ENCODE data around the gene SIK3. TPM values are rescaled to one million over a fixed set of nuclear protein-coding genes. Genes with fewer than 3 reads are reported as not detected.
A peak's percentile ranks its signal among the peaks of the same experiment; 100 is the strongest.

Gene SIK3
- total RNA-seq, 1 donor from 2014 or later, result 27.3 TPM

DNA sequence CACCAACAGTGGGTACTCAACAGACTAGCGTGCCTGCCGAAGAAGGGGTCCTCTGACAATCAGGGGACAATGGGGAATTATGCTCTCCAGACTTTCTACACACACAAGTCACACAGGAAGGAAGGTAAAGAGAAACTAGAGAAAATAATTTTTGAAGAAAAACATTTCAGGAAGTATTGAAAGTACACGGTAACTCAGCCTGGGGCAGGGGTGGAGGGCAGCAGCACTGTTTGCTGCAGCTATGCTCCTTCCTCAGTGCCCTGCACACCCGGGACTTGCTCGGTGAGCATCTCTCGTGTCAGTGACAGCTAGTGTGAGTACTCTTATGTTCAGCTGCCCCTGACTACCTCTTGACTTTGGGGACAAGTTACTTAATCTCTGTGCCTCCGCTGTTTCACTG, 242.8 kb downstream of the SIK3 start:
- no peak for FAIRE-seq
- no peak for DNase-seq (ENCODE audit: low spot score in 2 of 2)

DNA sequence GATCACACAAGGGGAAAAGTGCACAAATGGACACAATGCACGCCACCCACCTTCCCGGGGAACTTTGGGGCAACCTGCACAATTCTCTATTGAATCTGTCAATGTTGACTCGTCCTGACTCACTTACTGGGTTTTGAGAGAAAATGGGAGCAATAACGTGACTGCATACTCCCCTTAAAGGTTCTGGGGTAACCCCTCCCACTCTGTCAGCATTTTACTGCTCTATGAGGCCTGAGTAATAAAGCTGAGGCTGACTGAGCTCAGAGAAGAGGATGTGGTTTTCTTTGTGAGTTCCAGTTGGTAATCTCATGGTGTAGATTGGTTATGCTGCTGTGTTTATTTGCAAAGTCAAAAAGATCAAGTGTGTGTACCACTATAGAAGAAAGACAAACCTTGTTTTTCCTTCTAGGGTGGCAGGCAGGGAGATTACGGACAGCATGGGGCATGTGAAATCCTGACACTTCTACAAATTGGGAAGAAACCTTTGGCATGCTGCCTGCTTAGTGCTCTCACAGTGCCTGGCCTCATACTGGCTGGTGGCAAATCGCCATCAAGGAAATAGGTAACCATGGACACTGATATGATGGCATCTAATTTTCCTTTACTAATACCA, 244.7 kb downstream of the SIK3 start:
- FAIRE-seq (no peak), DNase-seq (ENCODE audit: low spot score in 2 of 2) (no peak)

DNA sequence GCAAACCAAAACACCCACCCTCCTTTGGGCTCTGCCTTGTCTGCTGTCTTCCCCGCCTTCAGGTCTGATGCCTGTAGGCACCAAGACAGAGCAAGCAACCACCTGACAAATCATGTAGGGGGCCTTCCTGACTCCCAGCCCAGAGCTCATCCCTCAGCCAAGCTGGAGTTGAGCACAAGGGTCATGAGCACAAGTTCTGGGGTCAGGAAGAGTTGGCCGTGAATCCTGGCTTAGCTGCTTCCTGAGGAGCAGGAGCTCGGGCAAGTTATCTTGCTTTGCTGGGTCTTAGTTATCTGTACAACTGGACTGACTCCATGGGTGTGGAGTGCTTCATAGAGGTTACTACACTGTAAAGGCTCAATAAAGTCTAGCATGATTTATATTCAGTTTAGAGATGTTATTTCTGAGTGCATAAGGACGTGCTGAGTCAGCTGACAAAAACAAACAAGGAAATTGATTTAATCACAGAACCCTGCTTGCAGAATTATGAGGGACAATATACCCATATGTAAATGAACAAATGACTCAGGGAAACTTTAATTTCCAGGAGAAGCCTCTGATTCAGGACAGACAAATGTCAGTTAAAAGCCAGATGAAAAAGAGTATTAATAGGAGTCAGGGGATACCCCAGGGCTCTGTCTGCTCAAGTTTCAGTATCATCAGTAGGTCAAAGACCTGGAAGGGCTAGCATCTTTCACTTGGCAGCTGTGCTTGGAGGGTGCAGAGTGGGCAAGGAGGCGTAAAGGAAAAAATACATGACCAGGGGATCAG, 245.8 kb downstream of the SIK3 start:
- FAIRE-seq (no peak), DNase-seq (ENCODE audit: low spot score in 2 of 2) (no peak)

DNA sequence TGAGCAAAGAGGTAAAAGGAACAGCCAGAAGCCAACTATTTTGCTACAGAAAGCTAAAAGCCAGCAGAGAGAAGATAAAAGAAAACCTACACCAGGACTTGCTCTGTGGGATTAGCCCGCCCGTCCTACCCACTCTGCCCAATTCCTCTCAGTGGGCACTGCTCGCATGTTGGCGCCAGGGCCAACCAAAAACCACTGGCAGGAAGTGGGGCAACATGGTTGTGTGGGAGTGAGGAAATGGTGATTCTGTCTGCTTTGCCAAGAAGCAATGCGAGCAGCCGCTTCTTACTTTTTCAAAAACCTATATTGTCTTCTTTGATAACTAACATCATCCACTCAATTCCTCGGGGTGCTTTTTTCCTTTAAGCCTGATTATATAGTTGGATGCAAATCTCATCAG, 246.6 kb downstream of the SIK3 start:
- no peak for FAIRE-seq
- no peak for DNase-seq (ENCODE audit: low spot score in 2 of 2)

DNA sequence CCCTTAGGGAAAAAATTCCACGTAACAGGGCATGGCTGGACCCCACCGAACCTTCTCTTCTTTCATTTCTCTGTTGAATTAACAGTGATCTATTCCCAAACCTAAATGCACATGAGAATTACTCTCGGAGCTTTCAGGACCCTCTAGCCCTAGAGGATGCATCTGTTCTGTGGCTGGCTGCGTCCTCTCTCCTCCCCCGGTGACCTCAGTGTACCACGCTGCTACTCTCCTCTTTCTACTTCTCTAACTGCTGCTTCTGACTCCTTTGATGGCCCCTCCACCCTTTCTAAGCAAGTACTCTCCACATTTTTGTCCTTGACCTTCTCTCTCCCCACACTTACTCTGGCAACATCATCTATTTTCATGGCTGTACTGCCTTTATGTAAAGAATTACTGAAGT, 248.7 kb downstream of the SIK3 start:
- FAIRE-seq, result no peak

DNA sequence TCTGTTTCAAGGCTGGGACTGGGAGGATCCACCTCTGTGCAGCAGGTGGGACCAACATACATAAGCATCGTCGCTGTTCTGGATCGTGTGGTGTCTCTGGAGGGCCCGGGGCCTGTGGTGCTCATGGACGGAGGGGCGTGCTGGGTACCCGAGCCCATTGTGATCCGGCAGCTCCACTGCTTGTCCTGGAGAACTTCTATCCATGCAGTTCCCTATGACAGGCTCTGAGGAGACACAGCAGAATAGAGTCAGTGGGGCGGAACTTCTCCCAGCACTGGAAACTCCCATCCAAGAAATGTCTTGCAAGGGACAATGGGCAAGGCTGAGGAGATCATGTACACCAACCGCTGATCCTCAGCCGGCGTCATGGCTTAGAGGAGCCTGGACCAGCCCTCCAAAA, 249.2 kb downstream of the SIK3 start:
- no peak for DNase-seq (ENCODE audit: low spot score in 2 of 2)
- FAIRE-seq, result no peak

More for the DNA sequence above, 248.7 kb downstream of the SIK3 start:
- DNase-seq (ENCODE audit: low spot score in 2 of 2), result no peak

DNA sequence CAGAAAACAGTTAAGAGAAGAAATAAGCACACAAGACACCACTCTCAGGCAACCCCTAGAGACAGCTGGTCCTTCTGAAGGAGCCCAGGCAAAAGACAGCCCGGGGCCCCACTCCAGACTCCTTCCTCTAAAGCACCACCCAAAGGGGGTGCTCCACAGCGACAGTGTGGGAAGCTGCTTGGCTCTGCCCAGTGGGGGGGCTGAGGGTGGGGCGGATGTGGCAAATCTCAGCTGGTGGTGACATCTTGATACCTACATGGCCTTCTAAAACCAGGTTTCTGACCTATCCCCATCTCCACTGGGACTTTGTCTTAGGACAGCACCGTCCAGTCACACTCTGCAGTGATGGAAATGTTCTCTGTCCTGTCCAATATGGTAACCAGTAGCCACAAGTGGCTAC, 250.6 kb downstream of the SIK3 start:
- FAIRE-seq, result no peak
- DNase-seq (ENCODE audit: low spot score in 2 of 2), result no peak

DNA sequence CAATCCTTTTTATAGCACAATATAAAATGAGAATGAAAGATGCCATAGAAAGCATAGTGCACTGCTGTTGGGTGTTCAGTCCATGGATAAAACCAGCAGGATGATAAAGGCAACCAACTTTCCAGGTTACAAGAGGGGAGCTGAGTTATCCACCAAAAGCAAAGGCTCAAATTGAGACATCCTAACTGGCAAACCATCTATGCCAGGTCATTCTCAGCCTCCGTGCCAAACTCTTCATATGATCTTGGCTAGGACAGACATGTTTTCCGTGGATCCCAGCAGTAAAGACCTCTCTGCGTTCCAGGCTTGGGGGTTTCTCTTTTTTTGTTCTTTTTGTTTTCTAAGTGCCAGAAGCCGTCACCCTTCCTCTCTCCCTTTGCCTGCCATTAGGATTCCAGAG, 253.5 kb downstream of the SIK3 start:
- no peak for FAIRE-seq

DNA sequence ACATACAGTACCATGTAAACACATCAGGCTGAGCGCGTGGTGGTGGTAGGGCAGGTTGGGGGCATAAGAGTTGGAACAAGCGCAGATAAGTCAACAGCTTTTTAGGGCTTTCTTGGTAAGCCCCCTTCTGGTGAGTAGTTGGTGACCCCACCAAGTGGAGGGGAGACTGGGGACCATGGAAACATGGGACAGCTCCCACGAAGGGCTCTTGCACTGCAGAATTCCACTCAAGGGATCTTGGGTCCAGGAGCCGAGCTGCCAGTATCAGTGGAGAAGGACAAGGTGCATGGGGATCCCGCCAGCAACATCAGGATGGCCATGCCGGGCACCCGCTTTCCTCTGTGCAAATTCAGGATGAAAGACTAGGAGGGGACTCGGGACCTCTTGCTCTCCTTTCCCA, 254.6 kb downstream of the SIK3 start:
- no peak for DNase-seq (ENCODE audit: low spot score in 2 of 2)
- FAIRE-seq, result no peak

More for the DNA sequence above, 253.5 kb downstream of the SIK3 start:
- no peak for DNase-seq (ENCODE audit: low spot score in 2 of 2)

DNA sequence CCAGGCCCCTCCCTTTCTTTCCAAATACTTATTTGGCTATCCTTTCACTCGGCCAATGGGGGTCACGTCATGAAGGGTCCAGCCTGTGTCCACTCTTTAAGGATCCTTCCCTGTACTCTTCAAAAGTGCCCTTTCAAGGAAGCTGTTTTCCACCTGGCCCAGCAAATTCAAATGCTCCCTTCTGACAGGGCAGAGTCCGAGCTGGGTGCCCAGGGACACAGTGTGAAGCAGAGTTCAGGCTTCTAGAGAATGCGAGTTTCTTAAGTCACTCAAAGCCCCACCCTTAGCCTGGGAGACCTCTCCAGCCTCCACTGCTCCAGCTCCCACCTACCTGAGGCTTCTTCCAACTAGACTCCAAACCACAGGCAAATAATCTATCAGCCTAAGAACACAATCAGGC, 255.3 kb downstream of the SIK3 start:
- no peak for FAIRE-seq
- DNase-seq (ENCODE audit: low spot score in 2 of 2), result no peak

DNA sequence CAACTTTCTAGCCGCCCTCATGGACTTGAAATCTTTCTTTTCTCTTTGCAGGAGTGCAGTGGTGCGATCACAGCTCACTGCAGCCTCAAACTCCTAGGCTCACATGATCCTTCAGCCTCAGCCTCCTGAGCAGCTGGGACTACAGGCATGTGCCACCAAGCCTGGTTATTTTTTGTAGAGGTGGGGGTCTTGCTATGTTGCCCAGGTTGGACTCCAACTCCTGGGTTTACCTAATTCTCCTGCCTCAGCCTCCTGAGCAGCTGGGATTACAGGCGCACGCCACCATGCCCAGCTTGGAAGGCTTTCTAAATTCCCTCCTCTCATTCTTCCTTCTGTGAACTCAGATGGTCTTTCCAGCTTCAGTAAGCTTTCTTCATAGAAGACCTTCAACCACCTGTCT, 256.1 kb downstream of the SIK3 start:
- DNase-seq (ENCODE audit: low spot score in 2 of 2) (no peak), FAIRE-seq (no peak)

DNA sequence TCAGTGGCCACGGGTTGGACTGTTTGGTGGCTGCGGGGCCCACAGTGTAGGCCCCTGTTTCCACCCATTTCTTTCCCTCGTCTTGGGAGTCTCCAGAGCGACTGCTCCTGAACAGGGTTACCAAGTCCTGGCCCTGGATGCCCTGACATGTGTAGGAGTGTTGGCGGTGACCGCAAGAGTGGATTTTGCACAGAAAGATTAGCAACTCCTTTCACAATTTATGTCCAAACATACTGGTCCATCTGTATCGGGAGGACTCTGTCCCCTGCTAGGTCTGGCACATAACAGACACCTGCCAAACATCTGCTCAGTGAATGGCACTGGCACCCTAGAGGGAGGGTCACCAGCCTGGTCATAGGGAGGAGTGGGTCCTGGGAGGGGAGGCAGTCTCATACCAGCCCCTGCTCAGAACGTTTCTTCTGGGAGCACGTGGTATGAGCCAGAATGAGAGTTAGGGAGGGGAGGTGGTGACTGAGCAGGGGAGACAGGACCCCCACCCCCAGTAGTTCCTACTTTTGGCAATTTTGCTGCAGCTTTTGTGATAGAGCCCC, 257.4 kb downstream of the SIK3 start:
- DNase-seq (ENCODE audit: low spot score in 2 of 2) (no peak), FAIRE-seq (no peak)

DNA sequence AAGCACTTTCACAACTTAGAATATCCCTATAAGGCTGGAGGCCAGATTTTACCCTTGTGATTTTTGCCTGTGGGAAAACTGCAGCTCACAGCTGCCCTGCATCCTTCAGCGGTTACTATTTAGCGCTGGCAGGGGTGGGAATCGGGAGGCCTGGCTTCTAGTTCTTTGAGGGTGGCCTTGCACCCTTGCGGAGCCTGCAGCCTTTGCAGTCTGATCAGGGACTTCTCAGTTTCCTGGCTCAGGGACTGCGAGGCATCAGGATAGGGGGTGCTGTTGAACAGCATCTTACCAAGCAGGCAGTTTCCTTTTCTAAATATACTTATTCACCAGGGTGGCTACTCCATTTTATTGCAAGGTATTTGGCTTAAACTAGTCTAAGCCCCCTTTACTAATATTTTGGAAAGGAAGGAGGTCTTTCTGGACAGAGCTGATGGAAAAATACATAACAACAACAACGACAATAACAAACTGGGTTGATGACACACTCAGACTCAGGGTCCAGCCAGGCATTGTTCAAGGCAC, 257.9 kb downstream of the SIK3 start:
- DNase-seq (ENCODE audit: low spot score in 2 of 2), result peak in 1 of 2 donors; percentile 46
- FAIRE-seq, result no peak

DNA sequence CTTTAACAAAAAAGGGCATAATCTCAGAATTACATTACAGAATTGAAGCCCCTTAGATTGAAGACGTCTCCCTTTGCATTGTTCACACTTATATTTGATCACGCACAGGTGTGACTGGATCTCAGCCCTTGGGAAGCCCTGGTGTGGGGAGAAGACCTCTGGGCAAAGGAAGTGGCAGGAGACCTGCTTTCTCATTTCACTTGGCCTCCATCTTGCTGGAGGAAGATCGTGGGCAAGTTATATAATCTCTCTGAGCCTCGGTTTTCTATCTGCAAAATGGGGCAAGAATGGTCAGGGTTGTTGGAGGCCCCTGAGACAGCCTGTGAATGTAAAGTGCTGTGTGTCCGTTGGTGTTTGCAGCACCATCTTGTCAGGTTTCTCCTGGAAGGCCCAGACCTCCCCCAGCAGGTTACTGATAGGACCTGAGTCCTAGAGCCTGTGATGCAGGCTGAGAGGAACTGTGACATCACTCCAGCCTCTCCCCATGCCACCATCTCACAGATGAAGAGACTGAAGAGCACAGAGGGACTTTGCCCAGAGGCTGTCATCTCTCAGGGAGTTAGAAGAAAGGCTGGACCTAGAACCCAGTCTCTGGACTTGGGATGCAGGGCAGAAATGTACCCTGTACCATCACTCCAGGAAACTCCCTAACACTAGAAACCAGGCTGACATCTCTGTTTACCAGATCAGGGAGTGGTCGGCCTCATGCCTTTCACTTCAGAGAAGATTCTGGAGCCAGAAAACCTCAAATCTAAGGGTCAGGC, 259.7 kb downstream of the SIK3 start:
- FAIRE-seq (no peak), DNase-seq (ENCODE audit: low spot score in 2 of 2) (no peak)

DNA sequence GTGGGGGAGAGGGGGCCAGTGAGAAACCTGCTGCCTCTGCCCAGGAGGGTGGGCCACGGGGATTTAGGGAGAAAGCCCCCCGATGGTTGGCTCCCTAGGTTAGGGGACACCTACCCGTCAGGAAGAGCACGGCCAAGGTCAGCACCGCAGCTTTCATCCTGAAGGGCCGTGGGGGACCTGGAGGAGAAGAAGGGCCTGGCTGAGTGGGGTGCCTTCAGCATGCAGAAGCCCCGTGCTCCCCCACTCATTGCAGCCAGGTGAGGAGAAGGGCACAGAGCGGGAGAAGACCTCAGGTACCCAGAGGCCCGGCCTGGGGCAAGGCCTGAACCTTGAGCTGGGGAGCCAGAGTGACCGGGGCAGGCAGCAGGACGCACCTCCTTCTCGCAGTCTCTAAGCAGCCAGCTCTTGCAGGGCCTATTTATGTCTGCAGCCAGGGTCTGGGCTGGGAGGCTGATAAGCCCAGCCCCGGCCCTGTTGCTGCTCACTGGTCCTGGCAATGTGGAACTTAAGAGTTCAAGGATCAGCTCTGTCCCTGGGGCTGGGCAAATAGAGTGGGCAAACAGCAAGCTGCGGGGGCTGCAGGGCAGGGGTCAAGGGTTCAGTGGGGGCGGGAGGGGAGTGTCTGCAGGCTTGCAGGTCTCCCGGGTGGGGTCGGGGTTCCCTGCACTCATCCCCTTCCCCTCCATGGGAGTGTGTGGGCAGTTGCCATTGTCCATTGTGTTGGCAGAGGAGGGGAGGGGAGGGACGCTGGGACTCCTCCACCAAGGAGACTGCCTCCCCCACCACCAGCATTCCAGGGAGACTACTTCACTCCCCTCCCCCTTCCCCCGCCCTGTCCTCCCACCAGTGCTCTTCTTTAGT, 260.8 kb downstream of the SIK3 start, which contains the start of gene APOA1:
Gene APOA1 (minus strand): TSS at position 392 of the 861 bp plus-strand sequence. CDS start 235 bp downstream, at position 157.
- FAIRE-seq, result no peak
- no peak for DNase-seq (ENCODE audit: low spot score in 2 of 2)

DNA sequence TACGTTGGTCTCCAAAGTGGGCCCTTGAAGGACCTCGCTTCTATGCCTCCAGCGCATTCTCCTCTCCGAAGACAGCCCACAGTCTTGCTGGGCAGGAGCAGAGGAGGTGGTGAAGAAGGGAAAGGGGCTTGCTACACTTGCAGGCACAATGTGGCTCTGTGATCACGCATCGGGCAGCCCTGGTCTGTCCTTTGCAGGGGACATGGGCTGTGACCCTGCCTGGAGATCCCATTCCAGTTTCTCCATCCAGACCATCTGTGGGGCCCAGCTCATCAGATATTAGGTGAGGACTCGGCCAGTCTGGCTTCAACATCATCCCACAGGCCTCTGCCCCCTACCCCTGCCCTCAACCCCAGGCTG, 261.6 kb downstream of the SIK3 start:
- no peak for DNase-seq (ENCODE audit: low spot score in 2 of 2)
- FAIRE-seq, result no peak

DNA sequence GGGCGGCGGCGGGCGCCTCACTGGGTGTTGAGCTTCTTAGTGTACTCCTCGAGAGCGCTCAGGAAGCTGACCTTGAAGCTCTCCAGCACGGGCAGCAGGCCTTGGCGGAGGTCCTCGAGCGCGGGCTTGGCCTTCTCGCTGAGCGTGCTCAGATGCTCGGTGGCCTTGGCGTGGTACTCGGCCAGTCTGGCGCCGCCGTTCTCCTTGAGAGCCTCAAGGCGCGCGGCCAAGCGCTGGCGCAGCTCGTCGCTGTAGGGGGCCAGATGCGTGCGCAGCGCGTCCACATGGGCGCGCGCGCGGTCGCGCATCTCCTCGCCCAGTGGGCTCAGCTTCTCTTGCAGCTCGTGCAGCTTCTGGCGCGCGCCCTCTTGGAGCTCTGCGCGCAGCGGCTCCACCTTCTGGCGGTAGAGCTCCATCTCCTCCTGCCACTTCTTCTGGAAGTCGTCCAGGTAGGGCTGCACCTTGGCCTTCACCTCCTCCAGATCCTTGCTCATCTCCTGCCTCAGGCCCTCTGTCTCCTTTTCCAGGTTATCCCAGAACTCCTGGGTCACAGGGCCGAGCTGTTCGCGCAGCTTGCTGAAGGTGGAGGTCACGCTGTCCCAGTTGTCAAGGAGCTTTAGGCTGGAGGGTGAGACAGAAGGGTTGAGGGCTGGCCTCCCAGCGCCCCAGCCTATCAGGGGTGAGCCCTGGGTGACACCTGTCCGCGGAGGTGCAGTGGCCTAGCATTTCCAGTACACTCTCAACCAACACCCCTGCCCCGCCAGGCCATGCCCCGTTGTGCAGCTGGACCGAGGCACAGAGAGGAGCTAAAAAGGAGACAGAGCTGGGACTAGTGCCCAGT, 262.2 kb downstream of the SIK3 start:
- FAIRE-seq (no peak), DNase-seq (ENCODE audit: low spot score in 2 of 2) (peak; percentile 79 to 86)

DNA sequence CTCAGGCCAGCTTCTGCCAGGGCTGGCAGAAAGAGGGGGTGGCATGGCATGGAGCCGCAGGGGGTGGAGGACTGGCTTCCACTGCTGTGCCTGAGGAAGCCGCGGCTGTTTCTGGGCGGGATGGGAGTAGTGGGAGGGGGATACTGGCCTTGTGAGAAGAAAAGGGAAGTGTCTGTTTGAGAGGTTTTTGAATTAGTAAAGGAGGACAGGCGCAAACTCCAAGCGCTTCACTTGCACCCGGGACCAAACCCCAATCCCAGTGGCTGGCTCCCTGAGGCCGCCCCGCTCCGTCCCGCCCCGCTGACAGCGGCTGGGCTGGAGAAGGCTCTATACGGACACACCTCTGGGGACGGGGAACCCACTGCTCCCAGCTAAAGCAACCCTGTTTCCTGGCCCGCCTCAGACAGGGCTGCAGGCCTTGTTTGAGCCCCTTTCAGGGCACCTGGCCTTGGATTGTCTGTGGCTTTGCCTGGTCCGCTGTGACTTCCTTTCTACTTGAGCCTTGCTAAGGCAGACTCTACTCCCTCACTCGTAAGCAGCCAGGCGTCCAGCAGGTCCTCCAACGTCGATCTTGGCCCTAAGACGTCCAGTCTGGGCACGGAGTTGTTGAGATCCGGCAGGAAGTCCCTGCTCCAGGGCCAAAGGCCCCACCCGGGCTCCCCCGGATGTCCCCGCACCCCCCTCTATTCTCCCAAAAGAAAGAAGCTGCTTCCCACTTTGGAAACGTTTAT, 263.0 kb downstream of the SIK3 start:
- DNase-seq (ENCODE audit: low spot score in 2 of 2), result peak in 1 of 2 donors; percentile 59
- no peak for FAIRE-seq
